IgD-negative memory B cell (primary cell): ENCODE results near the gene PCGF3. TPM values are rescaled to one million over a fixed set of nuclear protein-coding genes. Genes with fewer than 3 reads are reported as not detected.

Source experiments
- H3K27ac Mint-ChIP-seq, 3 donors: one replicate each; pipeline ENCODE4 v1.8.0; 2020 to 2022; ENCODE audit warnings: mild to moderate bottlenecking in 3 of 3, mixed read lengths in 3 of 3, moderate library complexity in 1 of 3
- H3K27me3 Mint-ChIP-seq: one replicate; pipeline ENCODE4 v1.8.0; 2021; ENCODE audit warnings: mixed read lengths
- H3K36me3 Mint-ChIP-seq: one replicate; pipeline ENCODE4 v1.8.0; 2020; ENCODE audit warnings: mild to moderate bottlenecking, mixed read lengths
- H3K4me1 Mint-ChIP-seq, 3 donors: one replicate each; pipeline ENCODE4 v1.8.0; 2020 to 2022; ENCODE audit warnings: mixed read lengths in 3 of 3, mild to moderate bottlenecking in 1 of 3
- H3K4me3 Mint-ChIP-seq, 4 donors: one replicate each; pipeline ENCODE4 v1.8.0; 2020 to 2022; ENCODE audit warnings: mild to moderate bottlenecking in 4 of 4, mixed read lengths in 4 of 4, moderate library complexity in 3 of 4
- H3K9me3 Mint-ChIP-seq, 3 donors: one replicate each; pipeline ENCODE4 v1.8.0; 2020 to 2021; ENCODE audit warnings: mixed read lengths in 3 of 3, mild to moderate bottlenecking in 1 of 3
- polyA plus RNA-seq: library from polyadenylated mRNA; unstranded; fragments of 300-500 nt; fragmentation: Illumina TruSeq; gene quantifications from one replicate; pipeline ENCODE4 v1.2.3, GENCODE V29; 2021

PCGF3 gene
- polyA plus RNA-seq, 1 donor from 2014 or later = 6.1 TPM

- Mint-ChIP-seq H3K27me3 (peaks cover 28% of the 10 kb centered on the region), H3K9me3 (peaks cover 0 to 2% (median 0%) of the 10 kb centered on the region in 3 donors), H3K27ac (no peak overlapping the region), H3K4me1 (peaks cover 7 to 21% (median 18%) of the 10 kb centered on the region in 3 donors), H3K36me3 (peaks cover 1% of the 10 kb centered on the region), H3K4me3 (peak overlapping the region; percentile 12 to 75 (median 50))
These were observed 79.0 kb downstream of the PCGF3 start for GRCh38 chr4:784401-785331.

- peaks cover 7 to 13% (median 11%) of the 10 kb centered on the region in 3 donors for H3K4me1 Mint-ChIP-seq
- H3K4me3 Mint-ChIP-seq = peak overlapping the region in 2 of 4 donors; percentile 37 to 54
- peaks cover 0 to 2% (median 0%) of the 10 kb centered on the region in 3 donors for H3K9me3 Mint-ChIP-seq
- peaks cover 28% of the 10 kb centered on the region for H3K27me3 Mint-ChIP-seq
- H3K36me3 Mint-ChIP-seq = no peaks in the 10 kb centered on the region
- H3K27ac Mint-ChIP-seq = no peak overlapping the region
These were observed 79.9 kb downstream of the PCGF3 start for GRCh38 chr4:785332-786073.

DNA sequence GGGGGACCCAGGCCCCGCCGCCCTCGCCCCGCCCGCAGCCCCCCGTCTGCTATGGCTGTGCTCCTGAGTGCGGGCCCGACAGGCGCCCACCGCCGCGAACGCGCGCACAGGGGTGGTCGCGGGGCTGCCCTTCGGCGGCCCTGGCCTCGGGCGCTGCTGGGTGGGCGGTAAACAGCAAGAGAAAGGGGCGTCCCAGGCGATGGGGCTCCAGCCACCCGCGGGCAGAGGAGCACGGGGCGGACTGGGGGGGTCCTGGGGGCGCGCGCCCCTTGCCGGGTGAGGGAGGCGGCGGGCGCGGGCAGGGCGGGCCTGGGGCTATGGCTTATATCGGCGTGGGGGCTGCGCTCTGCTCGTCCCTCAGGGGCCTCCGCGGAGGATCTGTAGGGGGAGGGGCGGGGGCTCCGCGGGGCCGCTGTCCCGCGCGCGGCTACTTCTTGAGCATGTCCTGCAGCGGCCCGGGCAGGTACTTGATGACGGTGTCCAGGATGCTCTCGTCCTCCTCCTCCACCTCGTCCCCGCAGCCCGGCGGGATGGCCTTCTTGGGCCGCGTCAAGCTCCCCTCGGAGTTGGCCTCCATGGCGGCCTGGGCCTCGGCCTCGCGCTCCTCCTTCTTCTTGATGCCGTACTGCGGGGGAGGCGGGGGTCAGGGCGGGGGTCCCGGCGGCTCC, 80.6 kb downstream of the PCGF3 start:
- Mint-ChIP-seq H3K4me1 (peaks cover 7 to 10% (median 9%) of the 10 kb centered on the region in 3 donors), H3K4me3 (no peak overlapping the region), H3K36me3 (no peaks in the 10 kb centered on the region), H3K27me3 (peaks cover 31% of the 10 kb centered on the region), H3K27ac (no peak overlapping the region), H3K9me3 (peaks cover 0 to 2% (median 0%) of the 10 kb centered on the region in 3 donors)

DNA sequence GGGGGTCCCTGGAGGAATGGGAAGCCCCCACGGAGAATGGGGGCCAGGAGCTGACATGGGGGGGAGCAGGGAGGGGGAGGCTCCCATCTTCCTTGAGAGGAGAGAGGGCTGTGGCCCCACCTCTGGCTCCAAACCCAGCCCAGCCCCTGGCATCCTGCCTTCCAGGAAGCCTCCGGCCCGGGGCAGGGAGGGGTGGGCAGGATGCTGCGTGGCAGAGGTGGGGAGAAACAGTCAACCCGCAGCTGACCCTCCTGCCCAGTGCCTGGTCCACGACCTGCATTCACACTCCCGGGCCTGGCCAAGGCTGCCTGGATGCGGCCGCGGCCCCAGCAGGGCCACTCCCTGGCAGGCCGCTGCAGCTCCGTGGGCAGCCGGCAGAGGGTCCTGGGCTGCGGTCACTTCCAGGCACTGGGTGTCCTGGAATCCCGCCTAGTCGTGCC, 81.2 kb downstream of the PCGF3 start:
- no peak overlapping the region for H3K4me3 Mint-ChIP-seq

DNA sequence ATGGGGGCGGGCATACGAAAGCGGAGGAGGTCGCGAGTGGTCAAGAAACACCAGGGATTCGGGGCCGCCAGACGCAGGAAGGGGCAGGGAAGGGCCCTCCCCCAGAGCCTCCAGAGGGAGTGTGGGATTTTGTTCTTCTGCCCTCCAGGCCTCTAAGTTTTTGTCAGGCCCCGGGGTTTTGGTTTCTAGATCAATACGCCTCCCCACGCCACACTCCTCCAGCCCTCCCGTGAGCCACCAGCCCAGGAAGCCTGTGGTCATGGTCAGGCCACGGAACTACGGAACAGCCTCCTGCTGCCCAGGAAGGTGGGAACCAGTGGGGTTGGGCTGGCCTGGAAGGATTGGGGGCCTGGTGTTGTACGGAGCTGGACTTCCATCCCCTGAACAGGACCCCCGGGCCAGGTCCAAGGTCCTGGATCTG, 81.9 kb downstream of the PCGF3 start:
- H3K36me3 Mint-ChIP-seq = no peaks in the 10 kb centered on the region
- H3K4me3 Mint-ChIP-seq = no peak overlapping the region
- H3K4me1 Mint-ChIP-seq = peaks cover 0 to 7% (median 5%) of the 10 kb centered on the region in 3 donors
- peaks cover 0 to 2% (median 0%) of the 10 kb centered on the region in 3 donors for H3K9me3 Mint-ChIP-seq
- peaks cover 33% of the 10 kb centered on the region for H3K27me3 Mint-ChIP-seq
- H3K27ac Mint-ChIP-seq = peak overlapping the region in 2 of 3 donors; percentile 23 to 77

More for the DNA sequence above, 81.2 kb downstream of the PCGF3 start:
- Mint-ChIP-seq H3K27me3 (peaks cover 31% of the 10 kb centered on the region), H3K36me3 (no peaks in the 10 kb centered on the region), H3K9me3 (peaks cover 0 to 2% (median 0%) of the 10 kb centered on the region in 3 donors), H3K4me1 (peaks cover 3 to 10% (median 9%) of the 10 kb centered on the region in 3 donors), H3K27ac (peak overlapping the region in 1 of 3 donors; percentile 77)

- Mint-ChIP-seq H3K27me3 (peaks cover 39% of the 10 kb centered on the region), H3K27ac (no peak overlapping the region), H3K4me1 (peaks cover 4 to 11% (median 9%) of the 10 kb centered on the region in 3 donors), H3K9me3 (peaks cover 0 to 2% (median 0%) of the 10 kb centered on the region in 3 donors), H3K4me3 (no peak overlapping the region), H3K36me3 (no peaks in the 10 kb centered on the region)
These were observed 82.5 kb downstream of the PCGF3 start for GRCh38 chr4:788006-788635.

GRCh38 chr4:788636-789297, 83.1 kb downstream of the PCGF3 start:
- Mint-ChIP-seq H3K4me3 (no peak overlapping the region), H3K4me1 (peaks cover 6 to 13% (median 12%) of the 10 kb centered on the region in 3 donors), H3K27ac (no peak overlapping the region), H3K9me3 (peaks cover 0 to 2% (median 0%) of the 10 kb centered on the region in 3 donors), H3K27me3 (peaks cover 44% of the 10 kb centered on the region), H3K36me3 (no peaks in the 10 kb centered on the region)

DNA sequence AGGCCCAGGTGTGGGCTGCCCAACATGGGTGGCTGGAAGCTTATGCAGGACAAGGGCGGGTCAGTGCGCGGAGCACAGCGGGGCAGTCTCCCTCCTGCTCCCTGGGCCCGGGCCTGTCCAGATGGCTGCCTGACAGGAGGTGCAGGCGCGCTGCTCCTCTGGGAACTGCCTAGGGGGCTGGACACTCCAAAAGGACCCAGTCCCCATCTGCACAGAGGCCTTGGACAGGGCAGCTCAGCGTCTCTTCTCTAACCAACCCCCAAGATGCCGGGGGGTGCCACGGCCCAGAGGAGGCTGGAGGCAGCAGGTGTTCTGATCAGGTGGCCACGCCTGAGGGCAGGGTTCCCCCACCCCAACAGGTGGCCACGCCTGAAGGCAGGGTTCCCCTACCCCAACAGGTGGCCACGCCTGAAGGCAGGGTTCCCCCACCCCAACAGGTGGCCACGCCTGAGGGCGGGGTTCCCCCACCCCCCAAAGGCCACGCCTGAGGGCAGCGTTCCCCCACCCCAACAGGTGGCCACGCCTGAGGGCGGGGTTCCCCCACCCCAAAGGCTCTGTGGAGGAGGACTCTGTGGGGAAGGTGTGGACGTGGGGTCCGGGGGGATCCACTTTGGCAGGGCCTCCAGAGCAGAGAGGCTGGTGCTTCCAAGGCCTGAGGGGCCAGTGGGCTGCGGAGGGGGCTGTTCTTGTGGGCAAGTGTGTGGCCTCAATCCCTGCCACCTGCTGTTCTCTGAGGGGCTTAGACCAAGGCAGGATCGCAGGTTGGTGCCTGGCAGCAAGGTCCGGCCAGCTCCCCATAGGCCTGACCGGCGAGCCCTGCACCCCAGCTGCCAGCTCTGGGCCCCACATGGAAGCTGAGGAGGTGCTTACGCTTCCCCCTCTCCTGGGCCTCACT, 84.2 kb downstream of the PCGF3 start:
- Mint-ChIP-seq H3K27me3 (peaks cover 46% of the 10 kb centered on the region), H3K36me3 (no peaks in the 10 kb centered on the region), H3K4me3 (no peak overlapping the region), H3K4me1 (peaks cover 17 to 22% (median 20%) of the 10 kb centered on the region in 3 donors), H3K27ac (no peak overlapping the region), H3K9me3 (no peaks in the 10 kb centered on the region)

- peak overlapping the region in 1 of 3 donors; percentile 11 for H3K27ac Mint-ChIP-seq
- peaks cover 43% of the 10 kb centered on the region for H3K27me3 Mint-ChIP-seq
These were observed 84.8 kb downstream of the PCGF3 start for GRCh38 chr4:790466-790820.

DNA sequence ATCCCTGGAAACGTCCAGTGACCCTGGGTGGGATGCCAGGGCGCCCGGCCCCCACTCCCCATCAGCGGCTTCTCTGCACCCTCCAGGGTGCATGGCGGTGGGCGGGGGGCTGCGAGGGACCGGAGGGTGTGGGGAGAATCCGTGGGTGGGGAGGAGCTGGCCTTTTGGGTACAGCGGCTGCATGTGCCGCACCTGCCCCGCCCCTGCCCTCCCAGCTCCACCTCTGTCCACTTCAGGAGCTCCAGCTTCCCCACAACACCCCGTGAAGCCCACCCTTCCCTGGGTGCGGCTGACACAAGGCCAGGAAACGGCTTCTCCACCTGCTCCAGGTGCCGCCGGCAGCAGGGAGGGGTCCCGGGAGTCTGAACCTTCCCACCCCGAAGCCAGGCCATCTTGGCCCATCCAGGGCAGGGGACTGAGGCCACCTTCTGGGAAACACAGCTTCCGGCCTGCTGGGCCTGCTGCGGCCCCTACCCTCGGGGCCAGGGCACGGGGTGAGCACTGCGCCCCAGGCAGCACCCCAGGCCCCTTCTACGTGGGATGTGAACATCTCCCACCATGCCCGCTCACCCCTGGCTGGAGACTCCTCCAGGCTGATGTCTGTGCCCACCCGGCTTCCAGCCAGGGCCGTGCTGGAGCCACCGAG, 85.7 kb downstream of the PCGF3 start:
- Mint-ChIP-seq H3K27me3 (peaks cover 40% of the 10 kb centered on the region), H3K27ac (no peak overlapping the region), H3K36me3 (no peaks in the 10 kb centered on the region), H3K4me1 (peaks cover 19 to 21% (median 19%) of the 10 kb centered on the region in 3 donors), H3K4me3 (no peak overlapping the region), H3K9me3 (no peaks in the 10 kb centered on the region)

More at GRCh38 chr4:790466-790820, 84.8 kb downstream of the PCGF3 start:
- Mint-ChIP-seq H3K36me3 (no peaks in the 10 kb centered on the region), H3K9me3 (no peaks in the 10 kb centered on the region), H3K4me1 (peaks cover 19 to 21% (median 19%) of the 10 kb centered on the region in 3 donors), H3K4me3 (no peak overlapping the region)

- H3K36me3 Mint-ChIP-seq = no peaks in the 10 kb centered on the region
- peaks cover 43% of the 10 kb centered on the region for H3K27me3 Mint-ChIP-seq
- peak overlapping the region in 3 of 4 donors; percentile 66 to 87 (median 83) for H3K4me3 Mint-ChIP-seq
- H3K27ac Mint-ChIP-seq = peak overlapping the region in 2 of 3 donors; percentile 46 to 80
- peaks cover 19 to 21% (median 19%) of the 10 kb centered on the region in 3 donors for H3K4me1 Mint-ChIP-seq
- H3K9me3 Mint-ChIP-seq = no peaks in the 10 kb centered on the region
These were observed 86.4 kb downstream of the PCGF3 start for GRCh38 chr4:791898-792625.

- Mint-ChIP-seq H3K27me3 (peaks cover 41% of the 10 kb centered on the region), H3K4me1 (peaks cover 17 to 19% (median 19%) of the 10 kb centered on the region in 3 donors), H3K36me3 (no peaks in the 10 kb centered on the region), H3K9me3 (no peaks in the 10 kb centered on the region), H3K27ac (peak overlapping the region in 2 of 3 donors; percentile 46 to 80), H3K4me3 (peak overlapping the region; percentile 15 to 87 (median 74))
These were observed 87.0 kb downstream of the PCGF3 start for GRCh38 chr4:792626-793092.
